AG08395 (cell line): ENCODE measurements around the gene LRP6.
"Not testable (repeated sequence)": the region's sequence is repeated elsewhere in the genome, so short reads cannot be mapped to it uniquely, and the experiment has no call there.

Experiments
- DNase-seq: peaks from one replicate; pipeline ENCODE4 v3.0.0; 2012; ENCODE audit warnings: mixed read lengths, low spot score

LRP6 gene

DNA sequence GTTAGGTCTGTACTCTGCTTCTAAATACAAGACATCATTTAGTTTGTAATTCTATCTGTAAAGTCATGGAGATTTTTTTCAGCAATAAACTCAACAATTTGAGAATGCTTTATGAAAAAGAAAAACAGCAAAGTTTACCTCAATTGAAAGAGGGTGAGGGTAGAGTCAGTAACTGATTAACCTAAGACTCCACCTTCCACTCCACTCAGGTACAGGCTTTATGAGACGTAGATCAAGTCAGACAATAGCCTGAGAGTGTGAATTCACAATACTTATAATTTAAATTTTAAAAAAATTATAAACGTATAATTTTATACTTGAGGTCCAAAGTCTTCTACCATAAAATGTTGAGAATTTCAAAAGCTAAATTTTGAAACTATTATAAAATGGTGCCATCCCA, 150.2 kb downstream of the LRP6 start:
- no peak for DNase-seq

DNA sequence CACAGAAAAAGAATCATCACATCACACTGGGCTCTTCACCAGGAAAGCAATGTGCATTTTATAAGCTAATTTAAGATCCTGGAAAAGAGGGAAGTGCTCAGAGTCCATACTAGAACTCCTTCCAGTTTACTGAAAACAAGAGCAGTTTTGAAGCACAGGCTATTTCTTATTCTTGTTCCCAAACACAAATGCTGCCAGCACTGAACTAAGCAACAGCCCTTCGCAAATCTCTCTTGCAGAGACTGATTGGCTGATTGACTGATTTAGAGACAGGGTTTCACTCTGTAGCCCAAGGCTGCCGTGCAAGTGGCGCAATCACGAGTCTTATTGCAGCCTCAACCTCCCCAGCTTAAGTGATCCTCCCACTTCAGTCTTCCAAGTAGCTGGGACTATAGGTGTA, 151.3 kb downstream of the LRP6 start:
- DNase-seq = no peak

DNA sequence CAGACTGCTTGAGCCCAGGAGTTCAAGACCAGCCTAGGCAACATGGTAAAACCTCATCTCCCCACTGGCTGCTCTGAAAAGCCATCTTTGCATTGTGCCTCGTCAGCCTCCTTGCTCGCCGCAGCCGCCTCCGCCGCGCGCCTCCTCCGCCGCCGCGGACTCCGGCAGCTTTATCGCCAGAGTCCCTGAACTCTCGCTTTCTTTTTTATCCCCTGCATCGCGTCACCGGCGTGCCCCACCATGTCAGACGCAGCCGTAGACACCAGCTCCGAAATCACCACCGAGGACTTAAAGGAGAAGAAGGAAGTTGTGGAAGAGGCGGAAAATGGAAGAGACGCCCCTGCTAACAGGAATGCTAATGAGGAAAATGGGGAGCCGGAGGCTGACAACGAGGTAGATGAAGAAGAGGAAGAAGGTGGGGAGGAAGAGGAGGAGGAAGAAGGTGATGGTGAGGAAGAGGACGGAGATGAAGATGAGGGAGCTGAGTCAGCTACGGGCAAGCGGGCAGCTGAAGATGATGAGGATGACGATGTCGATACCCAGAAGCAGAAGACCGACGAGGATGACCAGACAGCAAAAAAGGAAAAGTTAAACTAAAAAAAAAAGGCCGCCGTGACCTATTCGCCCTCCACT, 155.8 kb downstream of the LRP6 start:
- DNase-seq = not testable (repeated sequence)

DNA sequence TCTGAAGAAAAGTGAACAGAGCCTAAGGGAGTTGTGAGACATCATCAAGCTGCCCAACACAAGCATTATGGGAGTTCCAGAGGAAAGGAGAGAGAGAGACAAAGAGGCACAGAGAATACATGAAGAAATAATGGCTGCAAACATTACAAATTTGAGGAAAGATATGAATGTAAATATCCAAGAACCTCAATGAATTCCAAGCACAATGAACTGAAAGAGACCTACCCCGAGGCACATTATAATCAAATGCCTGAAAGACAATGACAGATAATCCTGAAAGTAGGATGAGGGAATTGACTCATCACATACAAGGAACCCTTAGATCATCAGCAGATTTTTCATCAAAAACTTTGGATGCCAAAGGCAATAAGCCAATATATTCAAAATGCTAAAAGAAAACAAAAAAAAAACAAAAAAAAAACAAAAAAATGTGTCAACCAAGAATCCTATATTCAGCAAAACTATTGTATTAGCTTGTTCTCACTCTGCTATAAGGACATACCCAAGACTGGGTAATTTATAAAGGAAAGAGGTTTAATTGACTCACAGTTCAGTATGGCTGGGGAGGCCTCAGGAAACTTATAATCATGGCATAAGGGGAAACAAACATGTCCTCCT, 158.3 kb downstream of the LRP6 start:
- no peak for DNase-seq

DNA sequence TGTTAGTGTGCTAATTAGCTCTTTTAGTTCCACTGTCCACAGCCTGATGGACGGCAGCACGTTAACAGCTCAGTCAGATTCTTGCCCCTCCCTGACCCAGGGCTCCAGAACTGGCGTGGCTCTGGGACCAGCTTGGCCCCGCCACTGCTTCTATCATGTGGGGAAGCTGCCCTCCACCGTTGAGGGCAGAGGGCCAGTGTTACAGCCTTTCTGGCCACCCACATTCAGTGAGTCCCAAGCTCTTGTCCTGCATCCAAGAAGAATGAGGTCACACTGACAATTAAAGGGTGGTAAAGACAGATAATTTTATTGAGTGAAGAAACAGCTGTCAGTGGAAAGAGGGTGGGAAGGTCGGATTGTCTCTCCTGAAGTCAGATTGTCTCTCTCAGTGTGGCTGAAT, 159.2 kb downstream of the LRP6 start:
- DNase-seq = no peak

DNA sequence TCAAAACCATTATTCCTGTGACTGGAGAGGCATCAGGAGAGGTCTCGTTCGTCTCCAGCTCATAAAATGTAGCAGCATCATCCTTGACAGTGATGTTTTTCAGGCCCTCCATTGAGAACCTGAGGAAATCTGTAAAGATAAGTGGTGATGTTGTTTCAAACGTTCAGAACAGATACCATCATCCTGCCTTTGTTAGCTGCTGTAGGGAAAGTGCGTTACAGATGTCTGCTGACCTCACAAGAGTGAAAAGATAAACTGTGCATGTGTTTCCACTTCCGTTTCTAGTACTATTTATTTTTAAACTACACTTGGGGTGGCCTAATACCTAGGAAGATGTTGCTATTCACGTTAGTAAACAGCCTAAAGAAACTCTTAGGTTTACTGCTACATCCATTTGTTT, 167.7 kb downstream of the LRP6 start:
- DNase-seq = no peak

DNA sequence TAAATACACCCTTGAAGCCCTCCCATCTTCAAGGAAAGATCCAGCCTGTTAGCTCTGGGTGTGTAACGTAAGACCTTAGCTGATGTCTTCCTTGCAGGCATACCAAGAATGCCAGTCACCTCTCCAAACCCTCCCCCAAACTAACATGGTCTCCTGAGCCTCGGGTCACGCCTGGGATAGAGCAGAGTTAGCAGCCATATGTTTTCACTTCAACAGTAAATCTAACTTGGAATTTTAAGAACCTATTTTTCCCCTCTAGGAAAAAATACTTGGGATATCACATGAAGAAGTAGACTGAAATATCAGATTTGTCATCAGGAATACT, 168.2 kb downstream of the LRP6 start:
- DNase-seq = no peak

DNA sequence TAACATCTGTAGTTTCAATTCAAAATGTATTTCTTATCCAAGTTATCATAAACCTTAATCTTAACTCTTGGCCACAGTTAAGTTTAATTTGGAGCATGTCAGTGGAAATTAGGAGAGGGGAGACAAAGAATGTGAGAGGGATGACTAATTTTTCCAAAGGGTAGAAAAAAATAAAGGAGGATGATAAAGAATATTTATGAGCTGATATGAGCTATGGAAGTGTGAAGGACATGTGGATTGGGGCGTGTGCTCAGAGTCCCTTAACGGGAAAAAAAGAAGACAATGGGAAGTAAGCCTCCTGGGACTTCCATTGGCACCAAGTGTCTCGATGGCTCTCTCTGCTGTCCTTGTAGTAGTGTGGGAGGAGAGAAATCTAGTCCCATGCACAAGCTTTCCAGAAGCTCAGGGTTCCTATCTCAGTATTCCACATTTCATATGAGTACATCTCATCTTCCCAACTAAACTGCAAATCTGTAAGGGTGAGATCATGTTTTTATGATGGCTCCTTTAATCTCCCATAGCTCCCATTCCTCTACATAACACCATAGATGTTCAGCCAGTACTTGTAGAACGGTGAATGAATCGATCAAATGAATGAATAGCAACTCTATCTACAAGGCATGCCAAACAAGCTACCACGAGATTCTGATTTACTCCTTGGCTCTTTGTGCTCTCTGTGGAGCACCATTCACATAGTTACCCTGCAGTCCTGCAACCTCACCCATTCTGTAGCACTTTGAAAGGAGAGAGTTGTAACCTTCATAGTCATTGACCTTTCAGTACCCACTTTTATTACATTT, 168.8 kb downstream of the LRP6 start:
- DNase-seq = no peak

DNA sequence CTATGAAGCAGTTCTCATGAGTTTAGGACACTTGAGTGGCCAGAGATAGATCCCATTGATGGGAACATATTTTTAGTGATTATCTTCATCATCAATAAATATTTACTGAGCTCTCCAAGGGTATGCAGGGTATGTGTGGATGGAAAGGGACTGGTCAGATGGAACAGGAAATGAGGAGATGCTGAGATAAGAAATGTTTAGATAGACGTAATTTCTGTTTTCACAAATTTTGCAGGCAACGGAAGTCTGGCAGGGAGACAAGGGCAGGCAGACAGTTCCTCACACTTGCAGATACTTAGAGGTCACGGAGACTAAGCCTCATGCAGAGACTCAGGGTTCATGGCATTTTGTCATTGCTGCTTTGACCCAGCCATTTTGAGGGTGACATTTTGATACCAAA, 171.8 kb downstream of the LRP6 start:
- no peak for DNase-seq

DNA sequence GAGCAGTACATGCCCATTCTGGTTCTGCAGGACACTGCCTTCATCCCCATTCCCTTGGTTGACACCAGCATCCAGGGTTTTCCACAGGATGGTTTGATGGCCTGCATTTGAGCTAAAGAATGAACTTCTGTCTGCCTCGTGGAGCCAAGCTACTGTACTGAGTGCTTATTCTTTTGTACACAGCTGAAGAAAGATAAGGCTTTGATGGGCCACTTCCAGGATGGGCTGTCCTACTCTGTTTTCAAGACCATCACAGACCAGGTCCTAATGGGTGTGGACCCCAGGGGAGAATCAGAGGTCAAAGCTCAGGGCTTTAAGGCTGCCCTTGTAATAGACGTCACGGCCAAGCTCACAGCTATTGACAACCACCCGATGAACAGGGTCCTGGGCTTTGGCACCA, 172.4 kb downstream of the LRP6 start:
- DNase-seq = no peak

DNA sequence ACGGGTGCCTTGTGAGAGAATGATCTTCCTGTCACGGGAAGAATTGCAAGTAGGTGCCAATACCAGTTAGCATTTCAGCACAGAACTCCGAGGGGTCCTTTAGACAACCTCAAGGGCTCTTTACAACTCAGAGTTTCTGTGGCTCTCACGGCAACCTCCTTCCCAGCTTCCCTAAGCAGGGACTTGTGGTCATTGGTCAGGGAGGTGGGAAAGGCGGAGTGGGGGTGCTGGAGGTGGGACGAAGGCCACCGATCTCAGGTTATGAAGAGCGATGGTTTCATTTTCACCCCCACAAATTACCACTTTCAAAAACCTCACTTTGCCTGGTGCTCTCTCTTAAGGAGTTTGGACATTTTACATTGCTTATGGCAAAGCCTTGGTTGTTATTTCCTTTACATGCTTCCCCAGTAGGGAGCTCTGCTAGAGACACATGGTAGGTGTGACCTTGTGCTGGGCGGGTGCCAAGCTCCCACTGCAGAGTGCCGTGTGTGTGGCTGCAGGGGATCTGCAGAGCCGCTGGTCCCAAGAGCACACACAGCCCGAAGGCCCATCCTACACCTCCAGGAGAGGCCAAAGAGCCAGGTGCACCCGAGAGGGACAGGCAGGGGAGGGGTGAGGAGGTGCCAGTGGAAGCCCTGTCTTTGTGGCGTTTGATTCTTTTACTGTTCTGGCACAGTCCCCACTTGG, 174.7 kb downstream of the LRP6 start:
- DNase-seq = no peak

DNA sequence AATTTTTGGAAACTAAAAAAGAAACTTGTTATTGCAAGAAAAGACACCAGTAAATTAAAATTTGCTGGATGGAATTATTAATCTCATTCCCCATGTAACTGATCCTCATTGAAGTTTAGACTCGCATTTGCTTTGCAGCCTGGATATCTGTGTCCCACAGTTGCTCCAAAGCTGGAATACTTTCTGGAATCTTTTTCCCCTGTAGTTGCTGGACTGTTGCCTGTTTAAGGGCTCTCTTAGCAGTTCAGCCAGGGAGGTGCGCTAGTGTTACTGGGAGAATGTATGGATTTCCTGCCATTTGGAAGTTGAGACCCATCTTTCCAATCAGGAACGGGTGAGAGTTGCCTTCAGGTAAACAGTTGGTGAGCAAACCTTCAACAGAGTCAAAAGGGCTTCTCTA, 175.8 kb downstream of the LRP6 start:
- DNase-seq = no peak

DNA sequence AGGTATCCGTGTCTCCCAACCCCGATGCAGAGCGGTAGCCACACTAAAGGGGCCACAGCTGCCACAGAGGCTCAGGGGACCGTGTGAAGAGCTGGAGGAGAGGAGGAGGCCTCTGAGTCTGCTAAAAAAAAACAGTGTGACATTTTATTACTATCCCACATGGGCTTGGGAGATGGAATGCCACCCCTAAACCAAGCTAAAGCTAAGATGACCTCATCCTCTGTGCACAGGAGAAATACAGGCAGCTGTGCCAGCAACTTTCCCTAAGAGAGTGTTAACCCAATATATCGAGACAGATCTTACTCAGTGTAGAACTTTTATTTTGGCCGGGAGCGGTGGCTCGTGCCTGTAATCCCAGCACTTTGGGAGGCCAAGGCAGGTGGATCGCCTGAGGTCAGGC, 178.1 kb downstream of the LRP6 start:
- DNase-seq = peak; percentile 33

DNA sequence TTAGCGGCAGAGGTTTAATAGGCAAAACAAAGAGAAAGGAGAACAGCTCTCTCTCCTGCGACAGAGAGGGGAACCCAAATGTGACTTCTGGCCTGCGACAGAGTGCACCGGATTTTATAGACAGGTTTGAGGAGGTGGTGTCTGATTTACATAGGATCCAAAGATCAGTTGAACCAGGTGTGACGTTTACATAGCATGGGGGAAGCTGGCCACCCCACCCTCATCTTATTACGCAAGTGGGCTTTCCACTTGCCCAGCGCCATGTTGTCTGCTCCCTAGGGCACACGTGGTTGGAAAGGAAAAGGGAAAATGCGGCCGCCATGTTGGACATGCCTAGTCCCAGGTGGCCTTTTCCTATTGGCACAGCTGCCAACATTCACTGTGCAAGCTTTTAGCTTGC, 178.7 kb downstream of the LRP6 start:
- DNase-seq = no peak

DNA sequence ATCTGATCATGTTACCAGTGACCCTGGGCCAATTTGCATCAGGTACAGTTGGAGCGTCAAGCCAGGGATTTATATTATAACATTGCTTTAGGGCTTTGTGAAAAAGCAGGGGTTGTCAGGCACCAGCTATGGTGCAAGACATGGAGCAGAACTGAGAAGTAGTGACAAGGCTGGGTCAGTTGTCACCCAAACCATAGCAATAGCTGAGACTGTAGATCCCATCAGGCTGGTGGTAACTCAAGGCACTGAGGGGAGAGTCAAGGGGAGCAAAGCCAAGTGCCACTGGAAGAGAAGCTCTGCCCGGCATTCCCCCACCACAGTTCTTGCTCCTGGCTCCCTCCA, 179.2 kb downstream of the LRP6 start:
- DNase-seq = no peak

DNA sequence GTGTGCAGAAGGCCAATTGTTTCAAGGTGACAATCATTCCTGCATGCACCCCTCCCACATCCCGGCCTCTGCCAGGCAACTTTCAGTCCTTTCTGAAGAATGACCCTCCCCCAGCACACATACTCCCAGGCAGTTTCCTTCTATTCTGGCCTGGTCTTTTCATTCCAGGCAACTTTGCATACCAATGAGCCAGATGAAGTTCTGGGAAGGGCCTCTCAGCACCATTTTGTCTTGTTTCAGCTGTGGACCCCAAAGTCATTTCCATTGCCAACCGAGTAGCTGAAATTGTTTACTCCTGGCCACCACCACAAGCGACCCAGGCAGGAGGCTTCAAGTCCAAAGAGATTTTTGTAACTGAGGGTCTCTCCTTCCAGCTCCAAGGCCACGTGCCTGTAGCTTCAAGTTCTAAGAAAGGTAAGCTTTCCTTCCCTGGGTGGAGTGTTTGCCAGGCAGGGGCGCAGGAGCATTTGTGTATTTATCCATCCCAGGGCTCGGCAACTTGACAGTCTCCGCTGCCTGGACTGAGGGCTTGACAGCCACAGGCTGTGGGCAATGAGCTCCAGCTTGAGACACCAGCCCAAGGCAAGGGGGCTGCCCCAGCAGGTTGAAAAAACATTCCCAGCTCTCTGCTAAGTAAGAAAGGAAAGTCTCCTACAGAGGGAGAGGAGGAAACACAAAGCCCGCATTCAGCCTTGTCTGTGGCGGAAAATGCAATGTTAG, 179.7 kb downstream of the LRP6 start:
- no peak for DNase-seq

DNA sequence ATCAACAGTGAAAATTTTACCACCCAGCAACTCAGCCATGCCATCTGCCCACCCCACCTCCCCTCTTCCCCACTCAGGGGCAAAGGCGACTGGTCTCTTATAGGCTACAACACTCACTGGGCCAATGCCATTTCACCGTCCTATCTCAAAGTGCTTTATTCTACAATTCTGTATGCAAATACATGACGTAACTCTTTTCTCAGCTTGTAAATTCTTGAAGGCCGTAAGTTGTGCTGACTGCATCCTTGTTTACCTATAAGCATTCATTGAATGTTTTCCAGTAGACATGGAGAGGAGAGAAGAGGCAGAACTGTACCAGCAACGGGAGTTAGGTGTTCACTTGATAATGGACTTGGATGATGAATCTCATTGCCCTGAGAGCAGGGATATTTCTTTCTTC, 180.5 kb downstream of the LRP6 start:
- DNase-seq = no peak

DNA sequence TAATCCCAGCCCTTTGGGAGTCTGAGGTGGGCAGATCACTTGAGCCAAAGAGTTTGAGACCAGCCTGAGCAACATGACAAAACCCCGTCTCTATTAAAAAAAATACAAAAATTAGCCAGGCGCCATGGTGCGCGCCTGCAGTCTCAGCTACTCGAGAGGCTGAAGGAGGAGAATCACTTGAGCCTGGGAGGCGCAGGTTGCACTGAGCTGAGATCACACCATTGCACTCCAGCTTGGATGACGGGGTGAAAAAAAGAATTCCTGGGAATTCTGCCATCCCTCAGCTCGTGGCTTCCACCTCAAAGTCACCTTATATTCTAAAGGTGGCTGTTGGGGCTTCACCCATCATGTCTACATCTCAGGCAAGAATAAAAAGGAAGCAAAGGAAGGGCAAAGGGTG, 183.2 kb downstream of the LRP6 start:
- DNase-seq = no peak

DNA sequence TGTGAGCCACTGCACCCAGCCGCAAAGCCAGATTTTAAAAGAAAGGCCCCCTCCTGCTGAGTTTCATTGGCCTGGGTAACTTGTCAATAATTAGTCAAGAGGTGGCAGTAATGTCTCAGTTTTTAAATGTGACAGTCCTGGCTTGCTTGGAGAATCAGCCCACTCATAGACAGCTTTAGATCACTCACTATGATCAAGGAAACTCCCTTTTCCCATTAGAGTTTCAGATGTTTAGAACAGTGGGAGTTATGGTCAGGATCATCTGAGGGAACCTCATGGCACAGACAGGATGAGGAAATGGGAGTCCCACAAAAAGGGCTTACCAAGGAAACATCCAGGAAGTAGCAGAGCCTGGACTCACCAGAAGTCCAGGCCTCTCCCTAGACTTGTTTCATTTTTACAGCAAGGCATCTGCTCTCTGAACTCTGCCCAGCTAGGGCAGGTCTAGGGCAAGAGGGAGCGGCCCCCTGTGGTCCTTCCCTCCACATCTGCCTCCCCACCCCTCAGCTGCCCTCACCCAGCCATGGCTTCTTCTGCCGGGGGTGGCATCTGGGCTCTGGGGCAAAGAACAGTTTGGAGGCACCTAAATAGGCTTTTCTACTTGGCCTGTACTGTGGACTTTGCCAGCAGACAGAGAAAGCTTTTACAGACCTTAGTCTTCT, 184.9 kb downstream of the LRP6 start:
- peak; percentile 74 for DNase-seq

DNA sequence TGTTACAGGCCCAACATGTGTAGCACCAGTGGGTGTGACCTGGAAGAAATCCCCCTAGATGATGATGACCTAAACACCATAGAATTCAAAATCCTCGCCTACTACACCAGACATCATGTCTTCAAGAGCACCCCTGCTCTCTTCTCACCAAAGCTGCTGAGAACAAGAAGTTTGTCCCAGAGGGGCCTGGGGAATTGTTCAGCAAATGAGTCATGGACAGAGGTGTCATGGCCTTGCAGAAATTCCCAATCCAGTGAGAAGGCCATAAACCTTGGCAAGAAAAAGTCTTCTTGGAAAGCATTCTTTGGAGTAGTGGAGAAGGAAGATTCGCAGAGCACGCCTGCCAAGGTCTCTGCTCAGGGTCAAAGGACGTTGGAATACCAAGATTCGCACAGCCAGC, 187.6 kb downstream of the LRP6 start:
- peak; percentile 29 for DNase-seq

DNA sequence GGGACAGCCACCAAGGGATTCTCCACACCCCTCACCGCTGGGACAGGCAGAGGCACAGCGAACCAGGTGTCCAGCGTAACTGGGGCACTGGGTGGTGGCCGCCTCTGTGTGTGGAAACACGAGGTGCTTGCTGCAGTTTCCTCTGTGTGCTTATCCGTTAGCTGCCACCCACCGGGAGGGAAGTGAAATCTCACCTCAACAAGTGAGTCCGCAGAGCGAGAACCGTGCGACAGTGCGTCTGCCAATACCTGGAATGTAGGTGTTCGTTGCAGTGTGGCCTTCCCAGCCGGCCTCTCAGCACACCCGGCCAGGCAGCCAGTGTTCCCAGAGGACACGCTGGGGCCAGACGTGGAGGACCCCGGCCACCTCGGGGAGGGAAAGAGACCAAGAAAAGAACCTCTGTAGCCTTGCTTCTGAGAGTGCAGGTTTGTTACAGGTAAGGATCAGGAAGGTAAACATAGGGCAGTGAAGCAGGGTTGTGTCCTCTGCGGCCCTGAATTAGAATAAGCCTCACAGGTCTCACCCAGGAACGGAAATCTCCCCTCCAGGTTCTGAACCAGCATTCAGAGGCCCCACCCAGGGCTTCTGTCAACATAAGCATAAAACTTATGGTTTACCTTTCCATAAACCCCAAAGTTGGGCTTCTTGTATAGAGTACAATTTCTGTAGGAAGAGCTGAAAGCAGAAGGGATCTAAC, 194.6 kb downstream of the LRP6 start:
- DNase-seq = no peak
